Spleen (tissue), 11 donors: ENCODE measurements around the gene GYS1. TPM values are rescaled to one million over a fixed set of nuclear protein-coding genes. Genes with fewer than 3 reads are reported as not detected.

Experiments
- DNase-seq: peaks from one replicate; pipeline ENCODE4 v3.0.0-alpha.2; 2020
- H3K27ac ChIP-seq, 8 donors: fragments of 200-600 bp; sonication (generic) in 7 of 8; 1 replicate in 4 of 8; 2 replicates in 4 of 8; pipeline versions ENCODE4 v1.5.0 to v1.8.0; 2016 to 2021; ENCODE audit warnings: inconsistent platforms in 4 of 8, mild to moderate bottlenecking in 4 of 8, moderate library complexity in 1 of 8
- H3K27me3 ChIP-seq, 7 donors: fragments of 200-600 bp; sonication (generic) in 6 of 7; replicated peaks in 1 of 7; 1 replicate in 4 of 7; 2 replicates in 3 of 7; pipeline versions ENCODE4 v1.5.0 to v1.8.0; 2016 to 2021; ENCODE audit warnings: inconsistent platforms in 3 of 7, mild to moderate bottlenecking in 1 of 7
- H3K36me3 ChIP-seq, 6 donors: fragments of 200-600 bp; sonication (generic) in 5 of 6; 1 replicate in 4 of 6; 2 replicates in 2 of 6; pipeline versions ENCODE4 v1.5.0 to v1.8.0; 2016 to 2021; ENCODE audit warnings: inconsistent platforms in 2 of 6
- H3K4me1 ChIP-seq, 6 donors: fragments of 200-600 bp; sonication (generic) in 5 of 6; 1 replicate in 3 of 6; 2 replicates in 3 of 6; pipeline versions ENCODE4 v1.5.0 to v1.8.0; 2016 to 2021; ENCODE audit warnings: inconsistent platforms in 3 of 6
- H3K4me3 ChIP-seq, 8 donors: fragments of 200-600 bp; sonication (generic) in 7 of 8; 1 replicate in 4 of 8; 2 replicates in 4 of 8; pipeline versions ENCODE4 v1.5.0 to v1.8.0; 2016 to 2021; ENCODE audit warnings: inconsistent platforms in 4 of 8, mild to moderate bottlenecking in 4 of 8, moderate library complexity in 2 of 8
- H3K9me3 ChIP-seq, 8 donors: fragments of 200-600 bp; sonication (generic) in 7 of 8; 1 replicate in 4 of 8; 2 replicates in 4 of 8; pipeline versions ENCODE4 v1.5.0 to v1.8.0; 2016 to 2021; ENCODE audit warnings: inconsistent platforms in 4 of 8
- POLR2A ChIP-seq, 3 donors: fragments of 450-650 bp; IDR thresholded peaks; one replicate each; pipeline ENCODE4 v1.5.1; 2017; ENCODE audit warnings: antibody characterized with exemption in 3 of 3, mild to moderate bottlenecking in 1 of 3
- POLR2AphosphoS5 ChIP-seq, 3 donors: sonication (generic); formaldehyde crosslinking; IDR thresholded peaks; one replicate each; pipeline ENCODE4 v1.5.1; 2017; ENCODE audit warnings: antibody characterized with exemption in 3 of 3
- WGBS, 5 donors: extraction: QIAGEN DNeasy Blood & Tissue Kit in 3 of 5; methylation state at CpG; one replicate each; pipeline versions ENCODE4 v1.1.5 to v1.1.7; 2013 to 2018; 5-methylcytosine and 5-hydroxymethylcytosine counted together
- intact Hi-C: fragments of 100-400 bp; cut with DNase I; formaldehyde crosslinking; loops from one replicate; pipeline ENCODE4 v1.15.0; 2023; ENCODE audit warnings: low total_unique reads
- polyA plus RNA-seq, 3 donors: library from polyadenylated mRNA; stranded (reverse); fragments of 200-250 nt; gene quantifications; one replicate each; pipeline ENCODE4 v1.2.1, GENCODE V29; 2013
- total RNA-seq, 7 donors: library from RNA; depleted of rRNA in 3 of 7; stranded (reverse); fragments of >200 nt in 3 of 7; fragmentation: NEBNext Ultra II Directional in 4 of 7; extraction: Animal tissue kit (Norgen Biotek cat#: 25700) in 4 of 7; gene quantifications; one replicate each; pipeline versions ENCODE4 v1.1.0 to v1.2.1, GENCODE V29; 2016 to 2021
- TF ChIP-seq, protein P1 (sequence below), 11 experiments: fragments of 200-600 bp in 7 of 11; fragments of 450-650 bp in 4 of 11; sonication (generic) in 4 of 11; IDR thresholded peaks in 8 of 11; conservative IDR thresholded peaks in 3 of 11; 1 replicate in 7 of 11; 2 replicates in 4 of 11; pipeline versions ENCODE4 v1.4.0 to v1.8.0; 2016 to 2021; ENCODE audit warnings: antibody characterized with exemption in 11 of 11, inconsistent platforms in 4 of 11, mild to moderate bottlenecking in 1 of 11
- donor health status: healthy with polysubstance abuse.
- donor health status: DM: no; HTN: no; CAD: no; lungs with moderate emphysema.
- donor health status: DM: no; HTN: no; CAD: no.
- donor health status: Bipolar disorder and iron deficiency.
- donor health status: healthy.
- donor health status: DM: no; HTN: no; CAD: no.
- donor health status: DM: yes; HTN: yes; CAD: no.

The GYS1 gene
- total and polyA plus RNA-seq, 10 donors, result 11.9 to 47.1 (median 30.5) TPM

DNA sequence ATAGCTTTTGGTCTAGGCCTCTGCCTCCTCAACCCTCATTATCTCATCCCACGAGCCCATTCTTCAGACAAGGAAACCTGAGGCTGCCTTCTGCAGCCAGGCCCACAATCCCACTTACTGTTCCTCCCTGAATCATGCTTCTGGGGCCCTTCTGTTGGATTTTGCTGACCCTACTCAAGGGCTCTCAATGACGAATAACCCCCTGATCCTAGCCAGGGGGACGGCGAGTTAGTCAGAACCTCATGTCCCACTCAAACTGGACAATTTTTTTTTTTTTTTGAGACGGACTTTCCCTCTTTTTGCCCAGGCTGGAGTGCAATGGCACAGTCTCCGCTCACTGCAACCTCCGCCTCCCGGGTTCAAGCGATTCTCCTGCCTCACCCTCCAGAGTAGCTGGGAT lies 29.0 kb upstream of the GYS1 start:
- Histone ChIP-seq H3K9me3 (no peaks in the 10 kb centered on the region), H3K36me3 (no peaks in the 10 kb centered on the region), H3K27me3 (peaks cover 0 to 34% (median 7%) of the 10 kb centered on the region in 7 donors), H3K4me1 (peaks cover 4 to 32% (median 25%) of the 10 kb centered on the region in 6 donors), H3K27ac (no peak overlapping the region), H3K4me3 (no peak overlapping the region)
- no peak for DNase-seq
- 88 to 90% (median 89%) methylated on average over 9 of the region's 9 CpGs for WGBS, 5 donors
- intact Hi-C loops, result no loop called here
- TF ChIP-seq, protein P1, sequence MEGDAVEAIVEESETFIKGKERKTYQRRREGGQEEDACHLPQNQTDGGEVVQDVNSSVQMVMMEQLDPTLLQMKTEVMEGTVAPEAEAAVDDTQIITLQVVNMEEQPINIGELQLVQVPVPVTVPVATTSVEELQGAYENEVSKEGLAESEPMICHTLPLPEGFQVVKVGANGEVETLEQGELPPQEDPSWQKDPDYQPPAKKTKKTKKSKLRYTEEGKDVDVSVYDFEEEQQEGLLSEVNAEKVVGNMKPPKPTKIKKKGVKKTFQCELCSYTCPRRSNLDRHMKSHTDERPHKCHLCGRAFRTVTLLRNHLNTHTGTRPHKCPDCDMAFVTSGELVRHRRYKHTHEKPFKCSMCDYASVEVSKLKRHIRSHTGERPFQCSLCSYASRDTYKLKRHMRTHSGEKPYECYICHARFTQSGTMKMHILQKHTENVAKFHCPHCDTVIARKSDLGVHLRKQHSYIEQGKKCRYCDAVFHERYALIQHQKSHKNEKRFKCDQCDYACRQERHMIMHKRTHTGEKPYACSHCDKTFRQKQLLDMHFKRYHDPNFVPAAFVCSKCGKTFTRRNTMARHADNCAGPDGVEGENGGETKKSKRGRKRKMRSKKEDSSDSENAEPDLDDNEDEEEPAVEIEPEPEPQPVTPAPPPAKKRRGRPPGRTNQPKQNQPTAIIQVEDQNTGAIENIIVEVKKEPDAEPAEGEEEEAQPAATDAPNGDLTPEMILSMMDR (IDR thresholded peaks at IDR 0.05 in 8 of 11, conservative IDR thresholded peaks at IDR 0.05 in 3 of 11), result no peak
- TF ChIP-seq POLR2A (IDR thresholded peaks at IDR 0.05) (no peak), POLR2AphosphoS5 (IDR thresholded peaks at IDR 0.05) (no peak)

DNA sequence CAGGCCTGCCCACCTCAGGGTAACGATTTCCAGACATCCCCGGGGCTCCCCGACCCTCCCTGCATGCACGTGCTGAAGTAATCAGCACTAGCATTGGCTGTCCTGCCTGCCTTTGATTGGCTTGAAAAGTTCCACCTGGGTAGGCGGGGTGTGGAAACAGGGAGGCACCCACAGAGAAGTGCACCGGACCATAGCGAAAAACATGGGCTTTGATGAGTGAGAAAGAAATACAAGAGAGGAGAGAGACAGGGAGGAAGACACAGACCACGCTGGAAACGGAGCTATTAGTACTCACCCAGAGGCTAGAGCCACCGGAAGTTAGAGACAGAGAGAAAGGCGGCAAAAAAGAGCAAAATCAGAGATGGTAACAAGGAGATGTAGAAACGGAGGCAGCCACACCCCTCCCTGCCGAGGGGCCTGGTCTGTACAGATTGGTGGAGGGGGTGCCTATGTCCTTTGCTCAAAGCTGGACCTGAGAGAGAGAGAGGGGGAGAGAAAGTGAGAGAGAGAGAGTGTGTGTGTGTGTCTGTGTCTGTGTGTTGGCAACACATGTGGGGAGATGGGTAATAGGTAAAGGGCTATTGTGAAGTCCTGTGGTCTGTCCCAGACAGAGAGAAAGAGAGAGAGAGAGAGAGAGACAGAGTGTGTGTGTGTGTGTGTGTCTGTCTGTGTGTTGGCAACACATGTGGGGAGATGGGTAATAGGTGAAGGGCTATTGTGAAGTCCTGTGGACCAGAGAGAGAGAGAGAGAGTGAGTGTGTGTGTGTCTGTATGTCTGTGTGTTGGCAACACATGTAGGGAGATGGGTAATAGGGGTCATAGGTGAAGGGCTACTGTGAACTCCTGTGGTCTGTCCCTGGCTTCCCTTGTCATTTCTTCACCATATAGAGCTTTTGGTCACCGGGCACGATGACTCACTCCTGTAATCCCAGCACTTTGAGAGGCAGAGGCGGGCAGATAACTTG lies 28.1 kb upstream of the GYS1 start:
- TF ChIP-seq POLR2A (IDR thresholded peaks at IDR 0.05) (no peak), POLR2AphosphoS5 (IDR thresholded peaks at IDR 0.05) (no peak)
- TF ChIP-seq, protein P1 (IDR thresholded peaks at IDR 0.05 in 8 of 11, conservative IDR thresholded peaks at IDR 0.05 in 3 of 11), result no peak
- Histone ChIP-seq H3K27me3 (peaks cover 0 to 34% (median 7%) of the 10 kb centered on the region in 7 donors), H3K4me3 (no peak overlapping the region), H3K36me3 (peaks cover 0 to 3% (median 1%) of the 10 kb centered on the region in 6 donors), H3K27ac (no peak overlapping the region), H3K9me3 (no peaks in the 10 kb centered on the region), H3K4me1 (peaks cover 4 to 32% (median 25%) of the 10 kb centered on the region in 6 donors)
- no peak for DNase-seq
- 35 to 45% (median 40%) methylated on average over 16 of the region's 16 CpGs for WGBS, 5 donors
- intact Hi-C loops, result no loop called here

DNA sequence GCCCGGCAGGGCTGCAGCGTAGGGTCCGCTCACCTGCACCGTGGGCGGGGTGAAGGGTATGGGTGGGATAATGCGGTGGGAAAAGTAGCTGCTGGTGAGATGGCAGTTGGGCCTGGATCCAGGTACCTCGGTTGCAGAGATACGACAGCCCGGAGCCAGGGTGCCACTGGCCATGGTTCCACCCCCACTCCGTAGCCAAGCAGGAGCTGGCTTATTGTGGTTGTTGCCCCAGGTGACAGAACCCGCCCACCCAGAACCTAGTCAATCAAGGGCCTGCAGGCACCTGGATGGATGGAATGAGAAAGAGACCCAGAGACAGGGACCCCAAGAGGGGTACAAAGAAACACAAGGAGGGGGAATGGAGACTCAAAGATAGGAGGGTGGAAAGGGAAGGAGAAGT lies 27.2 kb upstream of the GYS1 start:
- WGBS, 5 donors, result 75 to 91% (median 88%) methylated on average over 11 of the region's 11 CpGs
- H3K36me3 ChIP-seq, result peaks cover 0 to 11% (median 10%) of the 10 kb centered on the region in 6 donors
- peaks cover 0 to 34% (median 7%) of the 10 kb centered on the region in 7 donors for H3K27me3 ChIP-seq
- peaks cover 4 to 32% (median 25%) of the 10 kb centered on the region in 6 donors for H3K4me1 ChIP-seq
- TF ChIP-seq, protein P1 (IDR thresholded peaks at IDR 0.05 in 8 of 11, conservative IDR thresholded peaks at IDR 0.05 in 3 of 11), result no peak
- TF ChIP-seq POLR2AphosphoS5 (IDR thresholded peaks at IDR 0.05) (no peak), POLR2A (IDR thresholded peaks at IDR 0.05) (no peak)
- intact Hi-C loops, result no loop called here
- H3K4me3 ChIP-seq, result no peak overlapping the region
- H3K27ac ChIP-seq, result no peak overlapping the region
- DNase-seq, result no peak
- no peaks in the 10 kb centered on the region for H3K9me3 ChIP-seq
